B cell (primary cell): ENCODE data around the gene C1GALT1C1. TPM values are rescaled to one million over a fixed set of nuclear protein-coding genes. Genes with fewer than 3 reads are reported as not detected.

Experiments used
- ATAC-seq: fragments of 200-7000 bp; cut with Tn5 transposase; one replicate; pipeline ENCODE4 v1.10.0; 2021; ENCODE audit warnings: low read depth, mild to moderate bottlenecking, moderate number of reproducible peaks, moderate library complexity
- CTCF ChIA-PET: fragments of 350-600 bp; sonication (Branson Sonifier 250); formaldehyde crosslinking; loops from one replicate; lab custom pipeline; 2021; ENCODE audit warnings: antibody characterized with exemption, inconsistent platforms; lab: Charles Lee
- POLR2A ChIA-PET: fragments of 350-600 bp; sonication (Branson Sonifier 250); formaldehyde crosslinking; loops from one replicate; lab custom pipeline; 2021; ENCODE audit warnings: antibody characterized with exemption; lab: Charles Lee
- DNase-seq: peaks from one replicate; pipeline ENCODE4 v3.0.0; 2013
- H2AFZ ChIP-seq: 2 replicates; pipeline ENCODE4 v1.6.1; 2012; ENCODE audit warnings: mild to moderate bottlenecking, low read depth, low read length; ENCODE audit not compliant: insufficient read depth, poor library complexity, severe bottlenecking
- H3K27ac ChIP-seq, 2 donors: 1 replicate in 1 of 2; 2 replicates in 1 of 2; pipeline ENCODE4 v1.5.1; 2012 to 2013; ENCODE audit warnings: low read length in 2 of 2, mild to moderate bottlenecking in 2 of 2, moderate library complexity in 1 of 2
- H3K27me3 ChIP-seq, 4 experiments: fragments of 200-600 bp in 1 of 4; sonication (generic) in 1 of 4; replicated peaks in 1 of 4; 1 replicate in 2 of 4; 2 replicates in 2 of 4; pipeline versions ENCODE4 v1.6.1 to v1.7.0; 2013 to 2016; ENCODE audit warnings: low read length in 3 of 4, mild to moderate bottlenecking in 2 of 4, mixed read lengths in 1 of 4, moderate library complexity in 1 of 4; ENCODE audit not compliant: insufficient read depth in 4 of 4, control insufficient read depth in 3 of 4; ENCODE audit errors: control extremely low read depth in 1 of 4
- H3K36me3 ChIP-seq, 2 experiments: replicated peaks in 1 of 2; 1 replicate in 1 of 2; 2 replicates in 1 of 2; pipeline versions ENCODE4 v1.6.1 to v1.7.1; 2013; ENCODE audit warnings: low read length in 1 of 2; ENCODE audit not compliant: insufficient read depth in 2 of 2, control insufficient read depth in 1 of 2; ENCODE audit errors: control extremely low read depth in 1 of 2, extremely low read depth in 1 of 2
- H3K4me1 ChIP-seq, 2 donors: fragments of 200-600 bp in 1 of 2; sonication (generic) in 1 of 2; 1 replicate in 1 of 2; 2 replicates in 1 of 2; pipeline versions ENCODE4 v1.5.1 to v1.6.1; 2013 to 2017; ENCODE audit warnings: low read length in 2 of 2; ENCODE audit not compliant: control insufficient read depth in 2 of 2, insufficient read depth in 2 of 2
- H3K4me2 ChIP-seq: replicated peaks from 2 replicates; pipeline ENCODE3; 2012; ENCODE audit warnings: mild to moderate bottlenecking, low read depth, low read length; ENCODE audit not compliant: poor library complexity, severe bottlenecking
- H3K4me3 ChIP-seq, 5 experiments: fragments of 200-600 bp in 1 of 5; sonication (generic) in 1 of 5; 1 replicate in 3 of 5; 2 replicates in 2 of 5; pipeline versions ENCODE4 v1.5.1 to v1.7.0; 2011 to 2016; ENCODE audit warnings: low read length in 4 of 5, mild to moderate bottlenecking in 4 of 5, low read depth in 2 of 5, control low read depth in 1 of 5, moderate library complexity in 1 of 5; ENCODE audit not compliant: insufficient read depth in 1 of 5; ENCODE audit errors: control extremely low read depth in 1 of 5, extremely low read depth in 1 of 5
- H3K79me2 ChIP-seq: fragments of 200-600 bp; sonication (generic); one replicate; pipeline ENCODE4 v1.6.0; 2016; ENCODE audit warnings: low read length; ENCODE audit not compliant: control insufficient read depth, insufficient read depth
- H3K9ac ChIP-seq: fragments of 200-600 bp; sonication (generic); 2 replicates; pipeline ENCODE4 v1.6.1; 2017; ENCODE audit warnings: mild to moderate bottlenecking, low read length, moderate library complexity
- H3K9me3 ChIP-seq, 3 donors: one replicate each; pipeline versions ENCODE4 v1.6.1 to v1.7.1; 2013; ENCODE audit warnings: low read length in 2 of 3; ENCODE audit not compliant: control insufficient read depth in 2 of 3, insufficient read depth in 1 of 3; ENCODE audit errors: control extremely low read depth in 1 of 3
- H4K20me1 ChIP-seq: 2 replicates; pipeline ENCODE4 v1.6.0; 2012; ENCODE audit warnings: mild to moderate bottlenecking, low read length; ENCODE audit not compliant: insufficient read depth, control insufficient read depth, poor library complexity, severe bottlenecking
- H3K27ac Mint-ChIP-seq: one replicate; pipeline ENCODE4 v1.8.0; 2021; ENCODE audit warnings: mixed read lengths
- H3K27me3 Mint-ChIP-seq: one replicate; pipeline ENCODE4 v1.8.0; 2021; ENCODE audit warnings: mixed read lengths
- H3K4me1 Mint-ChIP-seq: one replicate; pipeline ENCODE4 v1.8.0; 2021; ENCODE audit warnings: mixed read lengths
- H3K4me3 Mint-ChIP-seq: one replicate; pipeline ENCODE4 v1.8.0; 2021; ENCODE audit warnings: mixed read lengths
- H3K9me3 Mint-ChIP-seq: one replicate; pipeline ENCODE4 v1.8.0; 2022; ENCODE audit warnings: mixed read lengths; ENCODE audit not compliant: insufficient read depth
- CTCF ChIP-seq: fragments of 200-600 bp; IDR thresholded peaks from one replicate; pipeline ENCODE4 v1.8.0; 2022; ENCODE audit warnings: antibody characterized with exemption, mild to moderate bottlenecking
- EZH2 ChIP-seq: IDR thresholded peaks from 2 replicates; pipeline ENCODE4 v1.6.1; 2012; ENCODE audit warnings: borderline replicate concordance, low read depth, mild to moderate bottlenecking, moderate library complexity, low read length; ENCODE audit not compliant: insufficient read depth, poor library complexity, severe bottlenecking
- WGBS: methylation state at CpG from one replicate; pipeline ENCODE4 v1.1.5; 2013; ENCODE audit warnings: missing lambda C conversion rate; ENCODE audit not compliant: insufficient coverage; 5-methylcytosine and 5-hydroxymethylcytosine counted together
- intact Hi-C: fragments of 100-400 bp; cut with micrococcal nuclease; formaldehyde crosslinking; loops from one replicate; pipeline ENCODE4 v1.10.0; 2022
- polyA plus RNA-seq: library from polyadenylated mRNA; depleted of rRNA; stranded (reverse); fragments of >200 nt; gene quantifications from 2 replicates; pipeline ENCODE4 v1.2.3, GENCODE V29; 2012
- total RNA-seq, 2 donors: library from RNA; stranded (reverse); fragments of 120-200 nt in 1 of 2; gene quantifications; 1 replicate in 1 of 2; 2 replicates in 1 of 2; pipeline versions ENCODE4 v1.2.3 to v1.2.4, GENCODE V29; 2013 to 2022

Gene C1GALT1C1
- total and polyA plus RNA-seq, 2 donors (not counting 1 experiment from before 2014, with no cell fraction given) = 2.9 to 13.6 TPM

- H3K9me3 ChIP-seq = no peaks in the 10 kb centered on the region
- no peak overlapping the region for H3K9ac ChIP-seq
- Mint-ChIP-seq H3K27me3 (no peaks in the 10 kb centered on the region), H3K4me3 (peak overlapping the region; percentile 23), H3K27ac (peak overlapping the region; percentile 76), H3K4me1 (peaks cover 8% of the 10 kb centered on the region), H3K9me3 (no peaks in the 10 kb centered on the region)
- peak overlapping the region in 1 of 2 donors; percentile 23 for H3K27ac ChIP-seq
- no peak overlapping the region for H3K4me3 ChIP-seq
- no CpG with 5 or more reads among the region's 5 CpGs for WGBS
- ChIA-PET POLR2A (interaction anchor here (0.7 kb wide), 1 partner anchor 57 kb away, joined by 5 read pairs; no protein-coding TSS in a partner anchor), CTCF (no interaction called here)
- TF ChIP-seq CTCF = no peak
- no peak for TF ChIP-seq EZH2
- no peaks in the 10 kb centered on the region for H3K27me3 ChIP-seq
- ATAC-seq (no peak), DNase-seq (no peak)
- H3K79me2 ChIP-seq = peaks cover under 1% of the 10 kb centered on the region
- H3K4me1 ChIP-seq = peaks cover 0 to 7% of the 10 kb centered on the region in 2 donors
- peak overlapping the region; percentile 29 for H3K4me2 ChIP-seq
- no peaks in the 10 kb centered on the region for H4K20me1 ChIP-seq
- H3K36me3 ChIP-seq = peaks cover 0 to 13% of the 10 kb centered on the region in 2 experiments
- intact Hi-C loops = no loop called here
- no peak overlapping the region for H2AFZ ChIP-seq
These were observed 11.7 kb downstream of the C1GALT1C1 start for GRCh38 chrX:120617996-120618630.

GRCh38 chrX:120614816-120615215 is 15.0 kb downstream of the C1GALT1C1 start:
- peaks cover 8% of the 10 kb centered on the region for H3K4me1 Mint-ChIP-seq
- Histone ChIP-seq H3K79me2 (peaks cover 2% of the 10 kb centered on the region), H3K4me3 (no peak overlapping the region), H2AFZ (no peak overlapping the region), H3K9ac (no peak overlapping the region), H3K27me3 (no peaks in the 10 kb centered on the region), H3K4me2 (no peak overlapping the region), H3K9me3 (no peaks in the 10 kb centered on the region), H3K27ac (no peak overlapping the region), H3K4me1 (peaks cover 0 to 7% of the 10 kb centered on the region in 2 donors), H3K36me3 (peaks cover 0 to 22% of the 10 kb centered on the region in 2 experiments), H4K20me1 (no peaks in the 10 kb centered on the region)
- ChIA-PET POLR2A (no interaction called here), CTCF (no interaction called here)
- intact Hi-C loops = no loop called here
- ATAC-seq (no peak), DNase-seq (no peak)
- no peak overlapping the region for H3K4me3 Mint-ChIP-seq
- H3K9me3 Mint-ChIP-seq = no peaks in the 10 kb centered on the region
- no peak overlapping the region for H3K27ac Mint-ChIP-seq
- TF ChIP-seq CTCF (no peak), EZH2 (no peak)
- no peaks in the 10 kb centered on the region for H3K27me3 Mint-ChIP-seq
